ENCODE measurements around the gene GDPGP1.

DNA sequence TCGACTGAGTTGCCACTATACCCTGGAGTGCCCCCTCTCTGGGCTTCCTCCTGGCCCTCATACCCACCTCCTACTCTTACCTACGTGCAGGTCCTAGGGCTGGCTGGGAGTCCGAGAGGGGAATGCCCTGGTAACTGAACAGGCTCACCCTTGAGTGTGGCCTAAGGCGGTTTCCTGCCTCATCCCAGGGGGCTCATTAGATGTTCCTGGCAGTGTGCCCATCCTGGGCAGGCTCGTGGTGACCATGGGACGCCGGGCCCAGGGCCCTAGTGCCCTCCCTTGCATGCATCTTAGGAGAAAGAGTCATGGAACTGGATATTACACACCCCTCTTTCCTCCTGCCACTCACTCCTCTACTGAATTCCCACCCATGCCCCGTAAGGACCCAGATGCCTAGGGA, 30.1 kb upstream of the GDPGP1 start:
- TF ChIP-seq, protein P1, sequence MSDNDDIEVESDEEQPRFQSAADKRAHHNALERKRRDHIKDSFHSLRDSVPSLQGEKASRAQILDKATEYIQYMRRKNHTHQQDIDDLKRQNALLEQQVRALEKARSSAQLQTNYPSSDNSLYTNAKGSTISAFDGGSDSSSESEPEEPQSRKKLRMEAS (IDR thresholded peaks at IDR 0.05), result no peak
- no peak for TF ChIP-seq TAF1 (IDR thresholded peaks at IDR 0.05; ENCODE audit: low read depth)
- no peak for TF ChIP-seq CREB1 (IDR thresholded peaks at IDR 0.05; ENCODE audit: low read depth)

Measured in Ishikawa (cell line).